ENCODE results near the gene GLI3.

The GLI3 gene

DNA sequence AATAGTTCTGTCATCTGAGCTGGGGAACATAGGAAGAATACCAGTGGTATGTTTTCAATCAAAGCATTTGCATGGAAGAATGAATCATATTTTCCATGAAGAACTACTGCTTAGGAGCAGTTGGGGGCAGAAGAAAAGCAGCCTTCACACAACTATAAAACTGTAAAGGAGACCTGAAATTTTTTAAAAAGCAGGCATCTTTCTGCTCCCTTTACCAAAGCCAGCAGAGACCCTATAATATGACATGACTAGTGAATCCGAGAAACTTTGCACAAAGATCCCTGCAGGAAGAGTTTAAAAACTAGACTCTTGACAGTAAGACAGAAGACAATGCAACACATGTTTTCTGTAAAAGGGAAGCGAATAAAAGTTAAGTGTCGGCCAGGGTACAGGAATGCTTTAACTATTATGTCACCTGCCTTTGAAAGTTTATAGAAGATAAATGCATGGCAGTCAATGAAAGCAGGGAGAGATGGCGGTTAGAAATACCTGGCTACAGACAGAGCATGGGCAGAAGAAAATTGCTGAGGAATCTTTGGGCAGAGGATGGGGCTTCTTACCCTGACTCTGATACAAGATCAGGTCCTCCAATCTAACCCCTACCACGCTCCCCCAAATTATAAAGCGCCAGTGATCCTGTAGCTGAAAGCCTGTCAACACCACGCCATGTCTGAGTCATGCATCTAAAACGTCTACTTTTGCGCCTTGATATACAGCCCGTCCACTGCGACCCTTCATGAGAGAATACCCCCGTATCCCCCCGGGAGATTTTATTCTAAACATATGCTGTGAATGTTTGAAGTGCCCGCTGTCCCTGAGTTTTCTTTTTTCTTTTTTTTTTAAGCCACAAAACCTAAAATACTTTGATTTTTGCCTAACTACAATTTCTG lies 93.1 kb downstream of the GLI3 start:
- no peak for DNase-seq (ENCODE audit: low read depth)

GRCh38 chr7:42142089-42142488 lies 94.9 kb downstream of the GLI3 start:
- no peak for DNase-seq (ENCODE audit: low read depth)

DNA sequence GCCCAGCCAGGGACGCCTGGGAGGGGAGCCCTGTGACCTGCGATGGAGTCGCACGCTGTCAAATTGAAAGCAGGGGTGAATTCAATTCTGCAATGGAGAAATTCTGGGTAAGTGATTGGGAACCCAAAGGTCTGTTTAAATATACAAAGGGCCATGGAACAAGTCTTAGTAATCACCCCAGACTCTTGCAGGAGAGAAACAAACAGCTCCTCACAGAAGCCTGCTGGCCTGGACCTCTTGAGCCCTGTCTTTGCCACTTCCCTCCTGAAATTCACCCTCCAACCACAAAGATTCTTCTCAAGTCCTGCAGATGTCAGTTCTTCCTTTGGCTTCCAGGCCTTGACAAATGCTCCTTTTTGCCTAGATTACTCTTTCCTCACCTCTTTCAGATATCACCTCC lies 97.3 kb downstream of the GLI3 start:
- DNase-seq (ENCODE audit: low read depth), result no peak

GRCh38 chr7:42138691-42139090 lies 98.3 kb downstream of the GLI3 start:
- DNase-seq (ENCODE audit: low read depth), result no peak

- DNase-seq (ENCODE audit: low read depth), result no peak
Observed at GRCh38 chr7:42137941-42138340, 99.1 kb downstream of the GLI3 start.

DNA sequence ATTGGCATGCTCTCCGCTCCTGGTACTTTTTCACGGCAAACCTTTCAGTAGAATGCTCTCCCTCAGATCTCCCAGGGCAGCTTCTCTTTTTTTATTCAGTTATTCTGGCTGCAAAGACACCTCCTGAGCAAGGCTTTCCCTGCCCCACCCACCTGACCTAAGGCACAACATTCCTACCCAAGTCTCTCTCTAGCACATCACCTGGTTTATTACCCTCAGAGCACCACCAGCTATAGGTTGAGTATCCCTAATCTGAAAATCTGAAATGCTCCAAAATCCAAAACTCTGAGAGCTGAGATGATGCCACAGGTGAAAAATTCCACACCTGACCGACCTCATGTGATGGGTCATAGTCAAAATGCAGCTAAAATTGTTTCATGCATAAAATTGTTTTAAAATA lies 99.6 kb downstream of the GLI3 start:
- DNase-seq (ENCODE audit: low read depth), result no peak

- DNase-seq (ENCODE audit: low read depth), result no peak
Observed at GRCh38 chr7:42135728-42136127, 101.3 kb downstream of the GLI3 start.

DNA sequence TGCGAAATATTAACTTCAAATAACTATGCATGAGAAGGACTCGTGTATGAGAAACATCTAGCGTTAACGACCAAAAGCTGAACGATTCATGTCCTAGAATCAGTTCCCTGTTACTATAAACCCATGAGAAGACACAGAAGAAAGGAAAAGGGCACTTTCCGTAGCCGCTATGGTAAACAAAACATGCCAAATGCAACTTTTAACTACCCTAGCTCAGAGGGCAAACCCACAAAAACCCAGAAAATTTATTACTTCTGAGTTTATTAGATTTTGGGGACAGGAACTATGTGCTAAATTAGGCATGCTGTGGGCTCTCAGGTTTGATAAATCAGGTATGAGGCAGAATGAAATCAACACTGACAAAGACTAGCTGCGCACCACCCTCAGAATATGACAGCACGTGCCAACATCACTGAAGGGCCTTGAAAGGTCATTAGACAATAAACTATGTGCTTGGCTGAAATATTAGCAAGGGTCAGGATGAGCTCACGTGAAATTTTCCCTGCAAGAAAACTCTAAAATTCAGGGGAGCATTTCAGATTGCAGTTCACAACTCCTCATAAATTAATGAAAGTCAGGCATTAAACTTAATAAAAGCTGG lies 102.6 kb downstream of the GLI3 start:
- DNase-seq (ENCODE audit: low read depth), result no peak

GRCh38 chr7:42133321-42133720 lies 103.7 kb downstream of the GLI3 start:
- DNase-seq (ENCODE audit: low read depth), result no peak

- DNase-seq (ENCODE audit: low read depth), result no peak
Observed at GRCh38 chr7:42128703-42129102, 108.3 kb downstream of the GLI3 start.

DNA sequence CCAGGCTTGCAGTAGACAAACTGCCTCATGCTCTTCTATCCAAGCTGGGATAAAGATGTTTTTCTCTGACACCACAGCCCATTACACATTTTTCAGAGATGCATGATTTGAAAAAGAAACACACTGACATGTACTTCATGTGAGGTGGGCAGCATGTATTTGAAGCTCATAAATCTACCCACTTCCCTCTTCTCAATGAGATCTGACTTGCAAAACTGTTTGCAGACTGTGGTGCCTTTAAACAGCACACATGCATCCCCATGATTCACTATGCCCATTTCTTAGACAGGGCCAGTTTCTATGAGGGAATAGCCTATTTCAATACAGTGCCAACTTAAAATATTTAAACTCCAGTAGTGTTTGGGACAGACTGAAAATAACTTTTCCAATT lies 109.8 kb downstream of the GLI3 start:
- DNase-seq (ENCODE audit: low read depth), result no peak

GRCh38 chr7:42126475-42127231 lies 110.4 kb downstream of the GLI3 start:
- no peak for DNase-seq (ENCODE audit: low read depth)

GRCh38 chr7:42125321-42125720 lies 111.7 kb downstream of the GLI3 start:
- DNase-seq (ENCODE audit: low read depth), result no peak

DNA sequence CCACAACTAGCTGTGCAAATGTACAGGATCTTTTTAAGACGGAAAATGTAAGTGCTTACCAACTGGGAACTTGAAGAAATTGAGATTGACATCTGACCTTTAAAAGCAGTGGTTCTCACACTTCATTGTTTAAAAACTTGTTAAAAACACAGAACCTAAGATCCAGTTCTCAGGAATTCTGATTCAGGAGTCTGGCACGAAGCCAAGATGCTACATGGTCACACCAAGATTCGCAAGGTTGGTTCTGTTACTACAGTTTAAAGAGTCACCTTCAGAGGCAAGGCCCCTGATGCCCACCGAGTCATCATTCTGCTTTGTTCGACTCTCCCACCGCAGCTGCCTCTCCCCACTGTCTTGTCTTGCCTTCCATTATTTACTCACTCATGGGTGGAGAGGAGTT lies 113.3 kb downstream of the GLI3 start:
- DNase-seq (ENCODE audit: low read depth), result no peak

DNA sequence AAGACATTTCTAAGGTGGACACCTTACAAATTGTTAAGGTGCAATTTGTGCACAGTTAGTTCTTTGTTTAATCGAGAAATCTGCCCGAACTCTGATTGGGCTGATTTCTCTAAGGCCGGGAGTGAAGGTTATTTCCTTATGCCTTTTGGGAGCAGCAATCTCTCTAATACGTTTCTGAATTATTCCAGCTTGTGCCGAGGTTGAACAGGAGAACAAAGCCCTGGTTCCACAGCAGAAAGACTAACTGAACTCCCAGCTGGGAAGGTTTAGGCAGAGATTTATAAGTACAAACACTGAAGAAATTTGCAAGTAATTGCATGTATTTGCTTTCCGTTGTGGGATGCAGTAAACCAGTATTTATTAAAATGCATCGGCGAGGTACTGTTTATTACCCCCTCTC lies 116.8 kb downstream of the GLI3 start:
- no peak for DNase-seq (ENCODE audit: low read depth)

GRCh38 chr7:42117201-42117600 lies 119.8 kb downstream of the GLI3 start:
- DNase-seq (ENCODE audit: low read depth), result no peak

DNA sequence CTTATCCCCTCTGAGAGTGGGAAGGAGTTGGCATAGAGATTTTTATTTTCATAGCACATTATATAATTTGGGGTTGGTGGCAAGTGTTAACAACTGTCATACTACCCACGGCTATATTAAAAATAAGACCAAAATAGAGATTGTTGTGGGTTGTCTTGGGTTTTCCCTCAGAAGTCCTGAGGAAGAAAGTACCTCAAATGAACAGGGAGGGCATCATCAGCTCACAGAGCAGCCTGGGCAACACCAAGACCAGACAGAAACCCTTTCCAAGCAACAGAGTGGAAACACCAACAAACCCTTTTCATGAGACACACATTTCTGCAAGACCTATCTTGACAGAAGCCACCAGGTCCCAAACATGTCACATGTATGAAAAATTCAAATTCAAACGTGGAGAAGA lies 121.2 kb downstream of the GLI3 start:
- DNase-seq (ENCODE audit: low read depth), result no peak

GRCh38 chr7:42110333-42110732 lies 126.7 kb downstream of the GLI3 start:
- no peak for DNase-seq (ENCODE audit: low read depth)

- no peak for DNase-seq (ENCODE audit: low read depth)
Observed at GRCh38 chr7:42108803-42109528, 128.0 kb downstream of the GLI3 start.

GRCh38 chr7:42107484-42108240 lies 129.3 kb downstream of the GLI3 start:
- no peak for DNase-seq (ENCODE audit: low read depth)

DNA sequence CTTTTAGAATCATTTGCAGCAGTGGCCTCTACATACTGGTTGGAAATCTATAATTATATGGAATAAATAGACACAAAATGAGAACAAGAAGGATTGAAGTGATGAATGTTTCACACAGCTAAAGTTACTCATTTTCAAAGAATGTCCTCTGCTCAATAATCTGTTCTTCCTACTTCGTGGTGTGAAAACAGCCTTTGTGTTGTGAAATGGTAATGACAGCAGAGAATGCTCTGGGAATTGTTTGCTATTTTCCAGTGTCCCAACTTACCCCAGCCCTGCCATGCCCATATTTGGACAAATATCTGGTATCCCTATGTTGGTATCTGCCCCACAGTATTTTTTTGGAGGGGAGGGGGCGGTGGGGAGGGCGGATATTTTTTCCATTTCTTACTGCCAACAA lies 130.4 kb downstream of the GLI3 start:
- DNase-seq (ENCODE audit: low read depth), result no peak

All from stimulated activated CD8-positive, alpha-beta memory T cell treated with anti-CD3 and anti-CD28 coated beads, Interleukin-15, amount 100 ng/mL, for 24 hours (primary cell).